PC-9 (cell line): ENCODE data around the gene AKAP6. TPM values are rescaled to one million over a fixed set of nuclear protein-coding genes. Genes with fewer than 3 reads are reported as not detected.

Experiments used
- BruUV-seq: library from RNA; stranded (reverse); fragments of 400-500 nt; replicated peaks from 2 replicates; lab custom pipeline; 2021; lab: Mats Ljungman, UMichigan
- CTCF ChIA-PET: fragments of 300-600 bp; sonication (Branson Sonifier 250); formaldehyde crosslinking; loops from one replicate; lab custom pipeline; 2022; ENCODE audit warnings: antibody characterized with exemption; lab: Charles Lee
- POLR2A ChIA-PET: fragments of 300-600 bp; sonication (Branson Sonifier 250); formaldehyde crosslinking; loops from one replicate; lab custom pipeline; 2022; ENCODE audit warnings: antibody characterized with exemption; ENCODE audit not compliant: unreplicated experiment; lab: Charles Lee
- DNase-seq, 2 experiments: peaks; one replicate each; pipeline versions ENCODE4 v3.0.0 to v3.0.0-alpha.2; 2015 to 2022; ENCODE audit warnings: mixed read lengths in 1 of 2
- H2AFZ ChIP-seq: fragments of 200-600 bp; sonication (generic); 2 replicates; pipeline ENCODE4 v1.8.1; 2017; ENCODE audit warnings: antibody characterized with exemption
- H3F3A ChIP-seq: fragments of 200-600 bp; sonication (generic); 2 replicates; pipeline ENCODE4 v1.8.1; 2017; ENCODE audit warnings: antibody characterized with exemption, mild to moderate bottlenecking, low read depth; ENCODE audit not compliant: insufficient read depth
- H3K27ac ChIP-seq: fragments of 200-600 bp; sonication (generic); 2 replicates; pipeline ENCODE4 v1.6.1; 2016; ENCODE audit warnings: mixed run types
- H3K27me3 ChIP-seq: fragments of 200-600 bp; sonication (generic); 2 replicates; pipeline ENCODE4 v1.6.1; 2016; ENCODE audit warnings: low read depth, mixed run types; ENCODE audit not compliant: insufficient read depth
- H3K36me3 ChIP-seq: fragments of 200-600 bp; sonication (generic); 2 replicates; pipeline ENCODE4 v1.6.1; 2016; ENCODE audit warnings: low read depth, mixed run types
- H3K4me1 ChIP-seq: fragments of 200-600 bp; sonication (generic); replicated peaks from 2 replicates; pipeline ENCODE4 v1.6.1; 2016; ENCODE audit warnings: mixed run types; ENCODE audit not compliant: insufficient read depth
- H3K4me2 ChIP-seq: fragments of 200-600 bp; sonication (generic); 2 replicates; pipeline ENCODE4 v1.6.1; 2017; ENCODE audit warnings: mixed run types
- H3K4me3 ChIP-seq: fragments of 200-600 bp; sonication (generic); 2 replicates; pipeline ENCODE4 v1.6.1; 2016; ENCODE audit warnings: mixed run types
- H3K79me2 ChIP-seq: fragments of 200-600 bp; sonication (generic); 2 replicates; pipeline ENCODE4 v1.6.1; 2017; ENCODE audit warnings: low read depth, mixed run types
- H3K9me2 ChIP-seq: fragments of 200-600 bp; sonication (generic); 2 replicates; pipeline ENCODE4 v1.8.1; 2017; ENCODE audit warnings: mild to moderate bottlenecking; ENCODE audit not compliant: insufficient read depth
- H3K9me3 ChIP-seq: fragments of 200-600 bp; sonication (generic); 2 replicates; pipeline ENCODE4 v1.8.1; 2016; ENCODE audit warnings: low read depth; ENCODE audit not compliant: insufficient read depth
- H4K20me1 ChIP-seq: fragments of 200-600 bp; sonication (generic); 2 replicates; pipeline ENCODE4 v1.8.1; 2017; ENCODE audit not compliant: insufficient read depth
- CTCF ChIP-seq: fragments of 200-600 bp; sonication (generic); conservative IDR thresholded peaks from 2 replicates; pipeline ENCODE4 v1.6.1; 2017; ENCODE audit warnings: mixed run types, antibody characterized with exemption, mild to moderate bottlenecking, moderate library complexity
- EZH2 ChIP-seq: fragments of 200-600 bp; sonication (generic); IDR thresholded peaks from 2 replicates; pipeline ENCODE4 v1.8.0; 2017; ENCODE audit warnings: antibody characterized with exemption, low read depth
- intact Hi-C: fragments of 100-400 bp; cut with micrococcal nuclease; formaldehyde crosslinking; loops from one replicate; pipeline ENCODE4 v1.10.0; 2022; ENCODE audit not compliant: unreplicated experiment
- total RNA-seq: library from RNA; stranded (reverse); gene quantifications from 2 replicates; pipeline ENCODE4 v1.2.3, GENCODE V29; 2021

AKAP6 gene
- total RNA-seq, 1 experiment from 2014 or later = 2.8 TPM

GRCh38 chr14:32307881-32308582, 21.1 kb upstream of the AKAP6 start:
- no peak overlapping the region for H3K27ac ChIP-seq
- H3F3A ChIP-seq = no peaks in the 10 kb centered on the region
- TF ChIP-seq CTCF (no peak), EZH2 (no peak)
- H3K36me3 ChIP-seq = no peaks in the 10 kb centered on the region
- no peak overlapping the region for H2AFZ ChIP-seq
- H3K4me2 ChIP-seq = no peak overlapping the region
- POLR2A ChIA-PET = no interaction called here
- CTCF ChIA-PET = no interaction called here
- no peaks in the 10 kb centered on the region for H3K79me2 ChIP-seq
- peak in 1 of 2 experiments; percentile 51 for DNase-seq
- H3K4me3 ChIP-seq = no peak overlapping the region
- H3K27me3 ChIP-seq = no peaks in the 10 kb centered on the region
- BruUV-seq = no TSS peak
- intact Hi-C loops = no loop called here
- H3K9me2 ChIP-seq = no peaks in the 10 kb centered on the region
- H3K9me3 ChIP-seq = no peaks in the 10 kb centered on the region
- peaks cover 9% of the 10 kb centered on the region; the same call in 1 of the 2 replicates for H3K4me1 ChIP-seq
- no peaks in the 10 kb centered on the region for H4K20me1 ChIP-seq

- no TSS peak for BruUV-seq
- TF ChIP-seq CTCF (no peak), EZH2 (no peak)
- no peaks in the 10 kb centered on the region for H3F3A ChIP-seq
- no peaks in the 10 kb centered on the region for H3K27me3 ChIP-seq
- H3K4me3 ChIP-seq = no peak overlapping the region
- H3K4me1 ChIP-seq = peaks cover 9% of the 10 kb centered on the region; the same call in 1 of the 2 replicates
- H3K9me3 ChIP-seq = no peaks in the 10 kb centered on the region
- H3K27ac ChIP-seq = no peak overlapping the region
- H3K9me2 ChIP-seq = no peaks in the 10 kb centered on the region
- intact Hi-C loops = no loop called here
- H2AFZ ChIP-seq = no peak overlapping the region
- no peak for DNase-seq
- ChIA-PET POLR2A (no interaction called here), CTCF (no interaction called here)
- no peaks in the 10 kb centered on the region for H3K79me2 ChIP-seq
- no peaks in the 10 kb centered on the region for H4K20me1 ChIP-seq
- H3K4me2 ChIP-seq = no peak overlapping the region
- H3K36me3 ChIP-seq = no peaks in the 10 kb centered on the region
Observed at GRCh38 chr14:32310876-32311275, 18.2 kb upstream of the AKAP6 start.

GRCh38 chr14:32311294-32312009, 17.6 kb upstream of the AKAP6 start:
- no TSS peak for BruUV-seq
- Histone ChIP-seq H3K4me3 (no peak overlapping the region), H3K27me3 (no peaks in the 10 kb centered on the region), H3K36me3 (no peaks in the 10 kb centered on the region), H2AFZ (no peak overlapping the region), H3K9me2 (no peaks in the 10 kb centered on the region), H3K4me1 (peaks cover 9% of the 10 kb centered on the region; the same call in 1 of the 2 replicates), H3K79me2 (no peaks in the 10 kb centered on the region), H3K27ac (no peak overlapping the region), H3K4me2 (no peak overlapping the region), H3K9me3 (no peaks in the 10 kb centered on the region), H3F3A (no peaks in the 10 kb centered on the region), H4K20me1 (no peaks in the 10 kb centered on the region)
- intact Hi-C loops = no loop called here
- ChIA-PET CTCF (no interaction called here), POLR2A (no interaction called here)
- TF ChIP-seq EZH2 = no peak
- no peak for TF ChIP-seq CTCF
- DNase-seq = peak in 1 of 2 experiments; percentile 37
